Measurements from ENCODE around the gene BTBD16. TPM values are rescaled to one million over a fixed set of nuclear protein-coding genes. Genes with fewer than 3 reads are reported as not detected.
A peak's percentile ranks its signal among the peaks of the same experiment; 100 is the strongest.

The BTBD16 gene
- total RNA-seq (2014; rRNA removed; shearing (Covaris generic)) = not detected in 2 replicates

GRCh38 chr10:122271076-122271475 lies at the start of gene BTBD16:
TSS of gene BTBD16 (plus strand) at chr10:122271296. CDS start at chr10:122275082, 3,786 bp downstream.
- Histone ChIP-seq H3K27me3 (no peaks in the 10 kb centered on the region), H3K4me3 (no peak within 1 kb of the TSS), H3K4me1 (peaks cover 16% of the 10 kb centered on the region), H3K9me3 (replicated peaks) (no peaks in the 10 kb centered on the region), H3K27ac (no peak within 1 kb of the TSS), H3K36me3 (no peaks in the 10 kb centered on the region)
- no peak for DNase-seq

- H3K9me3 ChIP-seq (replicated peaks) = no peaks in the 10 kb centered on the region
- peaks cover 27% of the 10 kb centered on the region for H3K4me1 ChIP-seq
- no peak overlapping the region for H3K4me3 ChIP-seq
- peak overlapping the region; percentile 16 for H3K27ac ChIP-seq
- no peaks in the 10 kb centered on the region for H3K27me3 ChIP-seq
- DNase-seq = peak; percentile 52 to 58
- peaks cover 58% of the 10 kb centered on the region for H3K36me3 ChIP-seq
Measured at GRCh38 chr10:122221958-122222357, 49.1 kb upstream of the BTBD16 start.

GRCh38 chr10:122222638-122223037 lies 48.5 kb upstream of the BTBD16 start:
- DNase-seq = no peak
- Histone ChIP-seq H3K27ac (peak overlapping the region; percentile 16), H3K9me3 (replicated peaks) (no peaks in the 10 kb centered on the region), H3K4me3 (no peak overlapping the region), H3K27me3 (no peaks in the 10 kb centered on the region), H3K36me3 (peaks cover 60% of the 10 kb centered on the region), H3K4me1 (peaks cover 27% of the 10 kb centered on the region)

- no peak for DNase-seq
- H3K4me1 ChIP-seq = peaks cover 27% of the 10 kb centered on the region
- no peak overlapping the region for H3K4me3 ChIP-seq
- no peak overlapping the region for H3K27ac ChIP-seq
- H3K36me3 ChIP-seq = peaks cover 59% of the 10 kb centered on the region
- H3K9me3 ChIP-seq (replicated peaks) = no peaks in the 10 kb centered on the region
- H3K27me3 ChIP-seq = no peaks in the 10 kb centered on the region
Measured at GRCh38 chr10:122224159-122224558, 46.9 kb upstream of the BTBD16 start.

- DNase-seq = no peak
- Histone ChIP-seq H3K27ac (no peak overlapping the region), H3K9me3 (replicated peaks) (no peaks in the 10 kb centered on the region), H3K36me3 (peaks cover 55% of the 10 kb centered on the region), H3K4me1 (peaks cover 23% of the 10 kb centered on the region), H3K4me3 (no peak overlapping the region), H3K27me3 (no peaks in the 10 kb centered on the region)
Measured at GRCh38 chr10:122225330-122225729, 45.8 kb upstream of the BTBD16 start.

GRCh38 chr10:122227754-122228153 lies 43.3 kb upstream of the BTBD16 start:
- Histone ChIP-seq H3K4me3 (no peak overlapping the region), H3K4me1 (peaks cover 12% of the 10 kb centered on the region), H3K27ac (no peak overlapping the region), H3K27me3 (no peaks in the 10 kb centered on the region), H3K9me3 (replicated peaks) (no peaks in the 10 kb centered on the region), H3K36me3 (peaks cover 61% of the 10 kb centered on the region)
- no peak for DNase-seq

GRCh38 chr10:122229666-122230065 lies 41.4 kb upstream of the BTBD16 start:
- Histone ChIP-seq H3K4me1 (peaks cover 31% of the 10 kb centered on the region), H3K27me3 (no peaks in the 10 kb centered on the region), H3K4me3 (no peak overlapping the region), H3K9me3 (replicated peaks) (no peaks in the 10 kb centered on the region), H3K36me3 (peaks cover 48% of the 10 kb centered on the region), H3K27ac (no peak overlapping the region)
- DNase-seq = no peak

GRCh38 chr10:122230222-122230621 lies 40.9 kb upstream of the BTBD16 start:
- no peaks in the 10 kb centered on the region for H3K27me3 ChIP-seq
- peaks cover 42% of the 10 kb centered on the region for H3K36me3 ChIP-seq
- no peak overlapping the region for H3K27ac ChIP-seq
- DNase-seq = no peak
- no peak overlapping the region for H3K4me3 ChIP-seq
- no peaks in the 10 kb centered on the region for H3K9me3 ChIP-seq (replicated peaks)
- H3K4me1 ChIP-seq = peaks cover 36% of the 10 kb centered on the region

- peaks cover 36% of the 10 kb centered on the region for H3K4me1 ChIP-seq
- peaks cover 27% of the 10 kb centered on the region for H3K36me3 ChIP-seq
- peak; percentile 86 to 97 for DNase-seq
- H3K27me3 ChIP-seq = no peaks in the 10 kb centered on the region
- H3K27ac ChIP-seq = peak overlapping the region; percentile 85
- no peak overlapping the region for H3K4me3 ChIP-seq
- no peaks in the 10 kb centered on the region for H3K9me3 ChIP-seq (replicated peaks)
Measured at GRCh38 chr10:122232769-122233168, 38.3 kb upstream of the BTBD16 start.

- peaks cover 26% of the 10 kb centered on the region for H3K36me3 ChIP-seq
- H3K27me3 ChIP-seq = no peaks in the 10 kb centered on the region
- peak overlapping the region; percentile 85 for H3K27ac ChIP-seq
- peaks cover 36% of the 10 kb centered on the region for H3K4me1 ChIP-seq
- no peak overlapping the region for H3K4me3 ChIP-seq
- H3K9me3 ChIP-seq (replicated peaks) = no peaks in the 10 kb centered on the region
- DNase-seq = peak; percentile 57 to 72
Measured at GRCh38 chr10:122233857-122234348, 37.2 kb upstream of the BTBD16 start.

- H3K4me3 ChIP-seq = no peak overlapping the region
- peak; percentile 75 to 89 for DNase-seq
- no peaks in the 10 kb centered on the region for H3K27me3 ChIP-seq
- H3K9me3 ChIP-seq (replicated peaks) = no peaks in the 10 kb centered on the region
- peak overlapping the region; percentile 85 for H3K27ac ChIP-seq
- H3K36me3 ChIP-seq = peaks cover 28% of the 10 kb centered on the region
- peaks cover 36% of the 10 kb centered on the region for H3K4me1 ChIP-seq
Measured at GRCh38 chr10:122234416-122234815, 36.7 kb upstream of the BTBD16 start.

GRCh38 chr10:122236690-122237306 lies 34.3 kb upstream of the BTBD16 start:
- H3K9me3 ChIP-seq (replicated peaks) = no peaks in the 10 kb centered on the region
- H3K36me3 ChIP-seq = peaks cover 33% of the 10 kb centered on the region
- peaks cover 32% of the 10 kb centered on the region for H3K4me1 ChIP-seq
- DNase-seq = no peak
- no peaks in the 10 kb centered on the region for H3K27me3 ChIP-seq
- H3K27ac ChIP-seq = no peak overlapping the region
- no peak overlapping the region for H3K4me3 ChIP-seq

- H3K4me1 ChIP-seq = peaks cover 25% of the 10 kb centered on the region
Measured at GRCh38 chr10:122237331-122237990, 33.6 kb upstream of the BTBD16 start.

GRCh38 chr10:122239578-122240257 lies 31.4 kb upstream of the BTBD16 start:
- Histone ChIP-seq H3K27me3 (no peaks in the 10 kb centered on the region), H3K36me3 (peaks cover 49% of the 10 kb centered on the region), H3K4me1 (peaks cover 5% of the 10 kb centered on the region), H3K9me3 (replicated peaks) (no peaks in the 10 kb centered on the region), H3K4me3 (no peak overlapping the region), H3K27ac (no peak overlapping the region)
- DNase-seq = no peak

More at GRCh38 chr10:122237331-122237990, 33.6 kb upstream of the BTBD16 start:
- H3K4me3 ChIP-seq = no peak overlapping the region
- H3K9me3 ChIP-seq (replicated peaks) = no peaks in the 10 kb centered on the region
- no peaks in the 10 kb centered on the region for H3K27me3 ChIP-seq
- no peak for DNase-seq
- H3K27ac ChIP-seq = no peak overlapping the region
- H3K36me3 ChIP-seq = peaks cover 37% of the 10 kb centered on the region

GRCh38 chr10:122240401-122240800 lies 30.7 kb upstream of the BTBD16 start:
- H3K4me3 ChIP-seq = no peak overlapping the region
- H3K27me3 ChIP-seq = no peaks in the 10 kb centered on the region
- no peak for DNase-seq
- H3K27ac ChIP-seq = no peak overlapping the region
- H3K9me3 ChIP-seq (replicated peaks) = no peaks in the 10 kb centered on the region
- no peaks in the 10 kb centered on the region for H3K4me1 ChIP-seq
- peaks cover 54% of the 10 kb centered on the region for H3K36me3 ChIP-seq

All from SJCRH30 (cell line).